Mesenteric fat pad (tissue), 1 donor: ENCODE measurements around the gene TPRG1. TPM values are rescaled to one million over a fixed set of nuclear protein-coding genes. Genes with fewer than 3 reads are reported as not detected.

ENCODE experiments used
- DNase-seq: peaks from one replicate; pipeline ENCODE4 v3.0.0-alpha.2; 2020; ENCODE audit warnings: low spot score
- total RNA-seq: library from RNA; stranded (reverse); fragmentation: NEBNext Ultra II Directional; extraction: Animal tissue kit (Norgen Biotek cat#: 25700); gene quantifications from one replicate; pipeline ENCODE4 v1.2.1, GENCODE V29; 2021
- donor health status: DM: yes; HTN: yes; CAD: no.

Gene TPRG1
- total RNA-seq, 1 donor from 2014 or later: 13.6 TPM

DNA sequence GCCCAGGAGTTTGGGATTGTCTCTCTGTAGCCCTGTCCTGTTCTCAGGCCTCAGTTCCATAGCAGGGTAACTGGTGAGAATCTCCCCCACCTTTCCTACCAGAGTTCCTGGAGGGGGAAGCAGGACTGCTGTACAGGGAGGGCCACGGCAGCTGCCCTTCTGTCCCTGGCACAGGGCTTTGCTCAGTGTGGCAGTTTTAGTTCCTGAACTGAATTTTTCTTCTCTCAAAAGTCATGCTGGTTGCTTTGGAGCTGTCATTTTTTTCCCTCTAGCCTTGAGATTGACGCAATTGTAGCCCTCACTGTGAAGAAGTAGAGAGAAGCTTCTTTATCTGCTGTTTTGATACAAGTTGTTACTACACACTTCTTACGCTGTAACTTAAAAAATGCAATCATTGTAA is 55.5 kb downstream of the TPRG1 start:
- no peak for DNase-seq

DNA sequence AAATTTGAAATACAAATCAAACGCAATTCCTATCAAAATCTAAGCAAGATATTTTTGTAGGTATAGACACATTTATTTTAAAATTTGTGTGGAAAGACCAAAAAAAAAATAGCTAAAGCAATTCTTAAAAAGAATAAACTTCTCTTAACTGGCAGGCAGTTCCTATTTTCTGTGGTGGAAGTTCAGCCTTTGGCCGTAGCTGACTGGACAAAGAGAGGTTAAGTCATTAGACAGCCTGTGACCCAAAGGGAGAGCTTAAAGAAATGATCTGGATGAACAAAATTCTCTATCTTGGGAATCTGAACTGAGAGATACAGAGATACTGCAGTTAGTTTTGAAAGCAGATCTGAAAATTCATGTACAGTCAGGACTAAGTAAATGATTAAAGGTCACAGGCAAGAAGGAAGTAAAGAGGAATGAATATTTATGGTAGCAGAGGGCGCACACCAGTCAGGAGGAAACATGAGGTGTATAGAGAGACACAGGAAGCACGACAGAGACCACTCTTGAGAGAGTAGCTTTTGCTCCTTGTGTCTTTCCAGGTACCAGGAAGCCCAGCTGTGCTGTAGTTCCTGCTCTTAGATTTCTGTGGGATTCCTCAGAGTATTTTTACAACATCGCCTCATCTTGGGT is 57.5 kb downstream of the TPRG1 start:
- DNase-seq: no peak

GRCh38 chr3:189232790-189233189 is 61.0 kb downstream of the TPRG1 start:
- DNase-seq: no peak

DNA sequence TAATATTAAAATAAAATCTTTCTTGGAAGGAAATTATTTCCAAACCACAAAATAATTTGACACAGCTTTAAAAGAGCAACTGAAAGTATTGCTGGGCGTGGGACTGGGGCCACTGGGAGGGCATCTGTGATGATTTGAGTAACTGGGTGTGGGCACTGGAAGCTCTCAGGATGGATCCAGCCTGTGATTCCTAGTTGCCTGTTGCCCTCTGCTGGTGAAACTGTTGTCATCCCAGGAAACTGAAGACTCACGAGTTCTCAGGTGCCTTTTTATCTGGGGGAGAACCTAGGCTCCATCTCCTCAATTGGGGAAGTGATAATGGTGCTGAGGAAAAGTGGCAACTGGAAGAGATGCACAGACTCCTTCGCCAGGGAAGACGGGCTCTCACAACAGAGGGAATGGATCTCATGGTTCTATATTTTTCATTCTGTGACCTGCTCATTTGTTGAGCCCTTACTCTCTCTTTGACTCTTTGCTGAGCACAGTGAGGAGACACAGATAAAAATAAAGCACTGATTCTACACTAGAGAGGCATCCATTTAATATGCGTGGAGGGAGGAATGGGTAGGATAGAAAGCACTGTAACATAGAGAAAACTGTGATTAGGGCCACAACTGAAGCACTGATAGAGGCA is 61.6 kb downstream of the TPRG1 start:
- no peak for DNase-seq

- DNase-seq: no peak
These were observed 63.4 kb downstream of the TPRG1 start for GRCh38 chr3:189235214-189235613.

DNA sequence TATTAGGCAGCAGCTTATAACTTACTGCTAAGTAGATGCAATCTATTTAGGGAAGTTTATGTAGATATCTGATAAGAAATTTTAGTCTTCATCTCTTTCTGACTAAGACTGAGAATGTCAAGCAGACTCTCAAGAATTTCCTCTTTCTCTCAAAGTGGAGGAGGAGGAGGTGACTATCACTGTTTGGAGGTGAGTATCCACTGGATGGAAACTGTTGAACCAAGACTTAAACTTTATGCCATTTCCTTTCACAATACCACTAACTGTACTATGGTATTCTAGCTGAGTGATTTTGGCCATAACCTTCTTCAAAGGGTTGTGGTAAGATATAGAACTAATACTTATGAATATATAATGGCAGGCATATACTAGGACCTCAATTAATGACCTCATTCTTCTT is 64.6 kb downstream of the TPRG1 start:
- no peak for DNase-seq

- DNase-seq: no peak
These were observed 65.8 kb downstream of the TPRG1 start for GRCh38 chr3:189237526-189237925.

DNA sequence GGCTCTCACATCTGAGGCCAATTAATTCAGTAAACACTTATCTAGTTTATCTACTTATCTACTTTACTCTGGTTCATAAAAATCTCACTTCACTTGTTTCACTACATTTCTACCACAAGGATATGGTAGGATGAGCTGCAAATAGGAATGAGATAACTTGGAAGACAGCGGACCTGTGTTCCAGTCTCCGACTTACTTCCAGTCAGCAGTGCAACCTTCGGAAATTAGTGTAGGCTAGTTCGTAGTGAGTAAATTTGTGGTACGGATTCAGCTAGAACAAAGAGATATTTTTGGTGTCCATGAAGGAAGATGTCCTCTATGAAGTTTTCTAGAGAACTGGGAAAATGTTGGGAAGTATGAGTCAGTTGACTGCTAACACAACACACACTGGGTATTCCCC is 66.3 kb downstream of the TPRG1 start:
- no peak for DNase-seq

DNA sequence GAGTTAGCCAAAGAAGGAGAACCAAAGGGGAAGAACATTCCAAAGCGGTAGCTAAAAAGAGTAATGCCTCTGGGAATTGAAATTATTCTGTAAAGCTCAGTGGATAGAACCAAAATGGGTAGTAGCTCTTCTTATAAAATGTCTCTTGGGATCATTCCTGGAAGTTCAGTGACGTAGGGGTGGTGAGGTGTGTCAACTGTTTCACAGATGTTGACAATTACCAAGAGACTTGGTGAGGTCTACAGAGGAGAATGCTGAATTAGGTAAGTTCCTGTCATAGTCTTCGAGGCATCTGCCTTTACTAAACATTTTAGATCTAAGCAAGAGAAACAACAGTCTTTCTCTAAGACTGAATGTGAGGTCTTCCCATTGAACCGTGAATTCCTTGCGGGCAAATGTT is 67.8 kb downstream of the TPRG1 start:
- no peak for DNase-seq

DNA sequence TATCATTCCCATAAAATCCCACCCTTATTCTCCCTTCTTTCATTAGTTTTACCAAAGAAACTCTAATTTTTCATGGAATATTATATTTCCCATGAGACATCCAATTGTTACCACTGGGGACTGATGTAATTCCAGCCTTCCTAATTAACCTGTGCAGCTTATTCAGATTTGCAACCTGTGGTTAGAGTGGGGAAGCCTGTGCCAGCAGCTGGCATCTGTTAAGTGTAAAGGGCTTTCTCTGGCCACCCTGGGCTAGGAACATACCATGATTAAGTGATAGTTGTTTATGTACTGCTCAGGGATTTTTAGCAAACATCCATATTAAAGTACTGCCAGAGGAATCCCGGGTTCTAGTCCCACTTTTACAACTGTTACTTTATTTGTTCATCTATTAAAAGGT is 78.2 kb downstream of the TPRG1 start:
- no peak for DNase-seq

- DNase-seq: no peak
These were observed 86.5 kb downstream of the TPRG1 start for GRCh38 chr3:189258261-189258660.

DNA sequence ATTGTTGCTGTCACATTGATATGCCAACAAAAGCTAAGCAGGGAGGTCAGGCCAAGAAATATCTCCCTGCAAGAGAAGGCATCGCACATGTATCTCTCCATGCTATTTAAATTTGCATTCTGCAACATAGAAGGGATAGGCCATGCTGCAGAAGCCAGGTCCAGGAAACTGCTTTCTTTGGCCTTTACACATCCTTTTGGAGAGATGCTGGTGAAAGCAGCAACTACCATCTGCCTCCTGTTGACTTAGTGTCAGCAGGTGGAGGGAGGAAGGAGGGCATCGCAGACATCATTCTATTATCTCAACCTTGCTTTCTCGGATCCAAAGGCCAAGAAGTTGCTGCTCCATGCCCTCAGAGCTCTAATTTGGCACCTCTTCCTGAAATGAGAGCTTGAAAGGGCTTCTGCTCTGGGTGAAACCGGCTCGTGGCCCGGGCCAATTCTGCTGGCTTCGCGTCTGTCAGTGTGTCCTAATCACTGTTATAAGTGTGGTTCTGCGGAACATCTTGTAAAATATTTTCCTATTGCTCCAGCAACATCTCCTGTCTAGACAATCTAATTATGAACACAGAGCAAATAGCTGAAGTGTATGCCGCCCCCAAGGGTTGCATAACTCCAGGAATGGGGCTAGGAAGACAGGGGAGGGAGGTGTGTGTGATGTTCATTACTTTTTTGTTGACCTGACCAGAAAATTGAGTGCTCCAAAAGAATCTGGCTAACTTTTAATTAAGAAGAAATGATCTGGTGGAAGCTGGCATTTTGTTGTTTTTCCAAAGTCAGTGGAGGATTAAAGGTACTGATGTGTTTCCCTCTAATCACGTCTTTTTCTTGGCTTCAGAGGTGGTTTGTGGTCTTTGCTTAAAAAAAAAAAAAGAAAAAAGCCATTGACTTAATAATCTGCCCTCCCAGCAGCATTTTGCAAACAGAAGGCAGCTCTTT is 89.1 kb downstream of the TPRG1 start:
- no peak for DNase-seq

DNA sequence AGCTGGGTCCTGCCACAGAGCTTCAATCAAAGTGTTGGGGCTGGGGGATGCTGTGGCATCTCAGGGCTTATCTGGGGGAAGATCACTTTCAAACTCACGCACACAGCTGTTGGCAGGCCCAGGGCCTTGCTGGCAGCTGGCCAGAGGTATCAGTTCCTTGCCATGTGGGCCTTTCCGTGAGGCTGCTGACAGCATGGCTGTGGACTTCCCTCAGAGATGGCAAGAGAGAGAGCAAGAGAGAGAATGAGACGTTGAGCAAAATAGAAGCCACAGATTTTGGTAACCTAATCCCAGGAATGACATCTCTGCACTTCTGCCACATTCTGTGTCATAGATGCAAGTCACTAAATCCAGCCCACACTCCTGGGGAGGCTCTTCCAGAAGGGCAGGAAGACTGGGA is 91.0 kb downstream of the TPRG1 start:
- no peak for DNase-seq

GRCh38 chr3:189267981-189268613 is 96.3 kb downstream of the TPRG1 start:
- no peak for DNase-seq

DNA sequence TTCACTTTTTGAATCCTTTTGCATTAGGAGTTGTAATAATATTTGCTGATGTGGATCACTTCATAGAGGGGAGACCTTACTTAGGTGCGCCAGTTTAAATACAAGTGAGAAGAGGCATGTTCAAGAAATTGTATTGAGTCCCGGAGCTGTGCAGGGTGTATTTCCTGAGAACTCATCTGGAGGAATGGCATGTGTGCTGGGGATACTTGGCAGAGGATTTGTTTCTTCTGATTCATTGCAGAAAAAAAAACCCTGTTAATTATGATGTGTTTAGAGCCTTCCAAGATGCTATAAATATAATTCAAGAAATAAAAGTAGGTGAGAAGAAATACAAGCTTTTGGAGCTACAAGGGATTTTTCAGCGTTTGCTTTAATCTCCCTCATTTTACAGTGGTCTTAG is 97.6 kb downstream of the TPRG1 start:
- no peak for DNase-seq

DNA sequence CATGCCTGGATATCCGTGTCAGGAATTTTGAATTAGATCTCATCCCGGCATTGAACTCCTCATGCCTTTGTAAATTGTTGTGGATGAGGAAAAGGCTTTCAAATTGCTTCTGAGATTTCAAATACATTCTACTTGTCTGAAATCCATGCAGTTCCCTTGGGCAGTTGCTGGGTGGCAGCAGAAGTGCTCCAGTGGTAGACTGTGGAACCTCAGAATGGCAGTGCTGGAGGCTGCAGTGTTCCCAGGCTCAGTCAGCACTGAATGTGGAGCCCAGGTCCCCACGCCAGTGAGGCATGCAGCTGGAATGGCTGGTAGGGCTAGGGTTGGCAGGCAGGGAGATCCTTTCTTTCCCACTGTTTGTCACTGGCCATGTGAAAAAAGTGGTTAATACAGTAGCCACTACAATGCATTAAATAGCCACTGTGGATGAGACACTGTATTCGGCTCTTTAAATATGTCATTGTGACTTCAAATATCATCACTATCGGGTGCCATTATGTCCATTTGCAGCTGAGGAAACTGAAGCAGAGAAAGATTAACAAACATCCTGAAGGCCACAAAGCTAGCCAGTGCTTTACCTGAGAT is 98.6 kb downstream of the TPRG1 start:
- DNase-seq: no peak

DNA sequence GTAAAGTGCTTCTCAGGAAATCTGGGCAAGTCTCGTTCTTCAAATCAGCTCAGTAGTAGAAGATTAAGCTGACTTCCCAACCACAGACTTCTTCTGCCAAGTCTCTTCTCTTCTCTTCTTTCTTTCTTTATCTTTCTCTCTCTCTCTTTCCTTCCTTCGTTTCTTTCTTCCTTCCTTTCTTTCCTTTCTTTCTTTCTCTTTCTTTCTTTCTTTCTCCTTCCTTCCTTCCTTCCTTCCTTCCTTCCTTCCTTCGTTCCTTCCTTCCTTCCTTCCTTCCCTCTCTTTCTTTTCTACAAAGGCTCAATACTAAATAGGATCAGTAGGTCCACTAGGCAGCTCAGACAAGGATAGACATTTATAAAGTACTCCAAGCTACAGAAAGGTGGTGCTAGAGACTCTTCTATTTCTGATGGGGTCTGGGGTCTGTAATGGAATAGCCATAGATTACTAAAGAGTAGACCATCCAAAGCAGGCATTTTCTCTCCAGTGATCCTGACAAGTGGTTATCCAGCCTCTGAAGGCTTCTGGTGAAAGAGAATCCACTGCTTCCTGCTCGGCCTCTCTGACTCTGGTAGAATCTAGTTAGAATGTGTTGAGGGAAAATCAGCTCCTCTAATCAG is 100.8 kb downstream of the TPRG1 start:
- no peak for DNase-seq

- DNase-seq: no peak
These were observed 102.0 kb downstream of the TPRG1 start for GRCh38 chr3:189273736-189274135.

GRCh38 chr3:189275182-189275581 is 103.4 kb downstream of the TPRG1 start:
- DNase-seq: no peak

DNA sequence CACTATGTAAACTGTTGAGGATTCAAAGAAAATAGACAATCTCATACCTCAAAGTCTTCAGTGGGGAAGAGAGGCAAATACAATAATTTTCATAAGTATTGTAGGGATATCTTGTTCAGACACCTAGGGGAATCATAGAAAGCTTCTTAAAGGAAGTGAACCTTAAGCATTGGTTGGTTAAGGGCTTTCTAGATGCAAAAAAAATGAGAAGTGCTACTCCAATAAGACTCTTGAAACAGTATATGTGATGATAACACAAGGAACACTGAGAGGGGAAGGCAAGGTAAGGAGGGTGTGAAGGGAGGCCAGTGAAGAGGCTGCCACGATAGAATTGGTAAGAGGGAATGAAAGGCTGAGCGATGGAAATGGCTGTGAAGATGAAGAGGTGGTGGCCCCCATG is 104.1 kb downstream of the TPRG1 start:
- DNase-seq: no peak
